SW480 (cell line): ENCODE measurements around the gene FAM131B.
"Not testable (repeated sequence)": the region's sequence is repeated elsewhere in the genome, so short reads cannot be mapped to it uniquely, and the experiment has no call there.

Experiments used
- DNase-seq: peaks from one replicate; pipeline ENCODE4 v3.0.0-alpha.2; 2016; ENCODE audit warnings: low spot score

FAM131B gene

GRCh38 chr7:143362131-143363015 lies at the start of gene FAM131B:
TSS of gene FAM131B (minus strand) at chr7:143362713. CDS start at chr7:143362603, 110 bp downstream.
- DNase-seq = no peak

- no peak for DNase-seq
Measured at GRCh38 chr7:143411976-143412708, 49.6 kb upstream of the FAM131B start.

- no peak for DNase-seq
Measured at GRCh38 chr7:143410521-143411004, 48.0 kb upstream of the FAM131B start.

GRCh38 chr7:143408686-143409561 lies 46.4 kb upstream of the FAM131B start, which contains the start of gene EPHA1:
TSS of gene EPHA1 (minus strand) at chr7:143408856. CDS start at chr7:143408805, 51 bp downstream.
- peak; percentile 89 for DNase-seq

- no peak for DNase-seq
Measured at GRCh38 chr7:143408252-143408685, 45.8 kb upstream of the FAM131B start.

- no peak for DNase-seq
Measured at GRCh38 chr7:143407287-143408251, 45.1 kb upstream of the FAM131B start.

GRCh38 chr7:143406002-143406357 lies 43.5 kb upstream of the FAM131B start:
- no peak for DNase-seq

GRCh38 chr7:143405173-143406001 lies 42.9 kb upstream of the FAM131B start:
- DNase-seq = no peak

- DNase-seq = not testable (repeated sequence)
Measured at GRCh38 chr7:143402233-143402632, 39.7 kb upstream of the FAM131B start.

GRCh38 chr7:143401265-143401664 lies 38.8 kb upstream of the FAM131B start:
- DNase-seq = no peak

- DNase-seq = no peak
Measured at GRCh38 chr7:143399642-143400041, 37.1 kb upstream of the FAM131B start.

- DNase-seq = no peak
Measured at GRCh38 chr7:143399151-143399550, 36.6 kb upstream of the FAM131B start.

- no peak for DNase-seq
Measured at GRCh38 chr7:143398616-143399015, 36.1 kb upstream of the FAM131B start.

- no peak for DNase-seq
Measured at GRCh38 chr7:143397710-143398530, 35.4 kb upstream of the FAM131B start.

- no peak for DNase-seq
Measured at GRCh38 chr7:143396625-143397556, 34.4 kb upstream of the FAM131B start.

- DNase-seq = no peak
Measured at GRCh38 chr7:143396182-143396581, 33.7 kb upstream of the FAM131B start.
